Measurements from ENCODE around the gene HBA1. TPM values are rescaled to one million over a fixed set of nuclear protein-coding genes. Genes with fewer than 3 reads are reported as not detected.
"Not testable (repeated sequence)": the region's sequence is repeated elsewhere in the genome, so short reads cannot be mapped to it uniquely, and the experiment has no call there.

Gene HBA1
- total RNA-seq, 2 experiments from 2014 or later, result not detected

DNA sequence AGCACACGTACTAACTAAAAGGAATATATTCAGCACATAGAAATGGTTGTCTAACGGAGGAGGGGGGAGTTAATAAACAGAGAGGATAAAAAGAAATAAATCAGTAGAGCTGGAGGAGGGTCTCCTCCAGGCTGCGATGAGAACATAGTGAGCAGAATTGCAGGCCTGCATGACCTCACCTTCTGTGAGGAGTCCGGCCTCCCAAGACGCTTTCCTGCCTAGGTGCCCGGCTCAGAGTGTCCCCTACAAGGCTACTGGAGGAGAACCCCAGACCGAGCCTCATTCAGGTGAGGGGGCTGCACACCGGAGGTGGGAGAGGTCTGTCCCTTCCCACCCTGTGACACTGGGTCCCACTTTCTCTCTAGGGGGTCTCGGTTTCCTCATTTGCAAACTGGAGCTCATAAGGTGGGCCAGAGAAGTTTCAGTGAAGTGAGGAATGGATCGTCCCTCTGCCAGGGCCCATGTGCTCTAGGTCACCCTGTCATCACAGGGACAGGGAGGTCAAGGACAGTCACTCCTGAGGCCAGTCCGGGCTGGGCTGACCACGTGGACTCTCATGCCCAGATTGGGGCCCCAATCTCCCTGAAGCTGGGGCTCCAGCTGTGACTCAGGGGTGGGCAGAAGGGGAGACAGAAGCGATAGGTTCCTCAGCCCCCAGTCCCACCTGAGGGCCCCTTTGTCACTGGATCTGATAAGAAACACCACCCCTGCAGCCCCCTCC, 14.0 kb upstream of the HBA1 start:
- ChIA-PET CTCF (interaction anchor here (0.6 kb wide), 1 partner anchor 56 kb away, joined by 3 read pairs; no protein-coding TSS in a partner anchor), POLR2A (interaction anchor here (0.6 kb wide), 1 partner anchor 10 kb away, joined by 3 read pairs; the partner anchor contains the start of gene HBZ)
- DNase-seq (no peak), ATAC-seq (no peak)
- H3K36me3 Mint-ChIP-seq (ENCODE audit: low read depth), result no peaks in the 10 kb centered on the region
- no peak overlapping the region for H3K4me3 Mint-ChIP-seq
- H3K27me3 Mint-ChIP-seq, result peaks cover 29% of the 10 kb centered on the region
- H3K4me1 Mint-ChIP-seq, result peaks cover 5% of the 10 kb centered on the region
- intact Hi-C loops (cut with DNase I, micrococcal nuclease), result loop anchor here (1.0 kb wide), 1 partner anchor 9 kb away; no protein-coding TSS in a partner anchor
- no peaks in the 10 kb centered on the region for H3K9me3 Mint-ChIP-seq (ENCODE audit: low read depth)
- H3K27ac Mint-ChIP-seq, result no peak overlapping the region

DNA sequence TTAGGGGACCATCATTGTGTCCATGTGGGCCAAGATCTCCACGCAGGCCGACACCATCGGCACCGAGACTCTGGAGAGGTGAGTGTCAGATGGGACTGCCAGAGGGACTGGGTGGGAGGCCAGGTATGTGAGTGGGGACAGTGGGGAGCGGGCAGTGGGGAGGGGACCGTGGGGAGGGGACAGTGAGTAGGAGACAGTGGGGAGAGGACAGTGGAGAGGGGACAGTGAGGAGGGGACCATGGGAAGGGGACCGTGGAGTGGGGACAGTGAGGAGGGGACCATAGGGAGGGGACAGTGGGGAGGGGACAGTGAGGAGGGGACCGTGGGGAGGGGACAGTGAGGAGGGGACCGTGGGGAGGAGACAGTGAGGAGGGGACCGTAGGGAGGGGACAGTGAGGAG, 13.3 kb upstream of the HBA1 start:
- ATAC-seq; H3K4me1 Mint-ChIP-seq; CTCF ChIA-PET; H3K9me3 Mint-ChIP-seq (ENCODE audit: low read depth); H3K27ac Mint-ChIP-seq; DNase-seq; H3K36me3 Mint-ChIP-seq (ENCODE audit: low read depth); intact Hi-C loops (cut with DNase I, micrococcal nuclease); H3K4me3 Mint-ChIP-seq: not testable (repeated sequence)
- POLR2A ChIA-PET, result interaction anchor here (0.6 kb wide), 1 partner anchor 11 kb away, joined by 3 read pairs; the partner anchor contains the start of gene HBZ
- peaks cover 30% of the 10 kb centered on the region for H3K27me3 Mint-ChIP-seq

DNA sequence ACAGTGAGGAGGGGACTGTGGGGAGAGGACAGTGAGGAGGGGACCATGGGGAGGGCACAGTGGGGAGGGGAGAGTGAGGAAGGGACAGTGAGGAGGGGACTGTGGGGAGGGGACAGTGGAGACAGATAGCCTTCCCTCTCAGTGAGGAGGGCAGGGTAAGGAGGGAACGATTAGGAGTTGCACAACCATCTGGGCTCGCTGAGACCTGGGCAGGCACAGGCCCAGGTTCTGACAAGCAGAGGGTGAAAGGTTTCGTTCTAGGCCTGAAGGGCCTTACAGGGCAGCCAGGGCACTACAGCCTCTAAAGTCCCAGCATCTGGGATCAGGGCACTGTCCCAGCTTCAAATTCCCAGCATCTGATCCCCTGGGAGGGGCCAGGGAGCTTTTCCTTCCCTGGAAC, 12.8 kb upstream of the HBA1 start:
- H3K27ac Mint-ChIP-seq; POLR2A ChIA-PET; ATAC-seq; CTCF ChIA-PET; H3K36me3 Mint-ChIP-seq (ENCODE audit: low read depth); H3K4me3 Mint-ChIP-seq; H3K4me1 Mint-ChIP-seq; H3K9me3 Mint-ChIP-seq (ENCODE audit: low read depth); DNase-seq; intact Hi-C loops (cut with DNase I, micrococcal nuclease): not testable (repeated sequence)
- H3K27me3 Mint-ChIP-seq, result peaks cover 33% of the 10 kb centered on the region

DNA sequence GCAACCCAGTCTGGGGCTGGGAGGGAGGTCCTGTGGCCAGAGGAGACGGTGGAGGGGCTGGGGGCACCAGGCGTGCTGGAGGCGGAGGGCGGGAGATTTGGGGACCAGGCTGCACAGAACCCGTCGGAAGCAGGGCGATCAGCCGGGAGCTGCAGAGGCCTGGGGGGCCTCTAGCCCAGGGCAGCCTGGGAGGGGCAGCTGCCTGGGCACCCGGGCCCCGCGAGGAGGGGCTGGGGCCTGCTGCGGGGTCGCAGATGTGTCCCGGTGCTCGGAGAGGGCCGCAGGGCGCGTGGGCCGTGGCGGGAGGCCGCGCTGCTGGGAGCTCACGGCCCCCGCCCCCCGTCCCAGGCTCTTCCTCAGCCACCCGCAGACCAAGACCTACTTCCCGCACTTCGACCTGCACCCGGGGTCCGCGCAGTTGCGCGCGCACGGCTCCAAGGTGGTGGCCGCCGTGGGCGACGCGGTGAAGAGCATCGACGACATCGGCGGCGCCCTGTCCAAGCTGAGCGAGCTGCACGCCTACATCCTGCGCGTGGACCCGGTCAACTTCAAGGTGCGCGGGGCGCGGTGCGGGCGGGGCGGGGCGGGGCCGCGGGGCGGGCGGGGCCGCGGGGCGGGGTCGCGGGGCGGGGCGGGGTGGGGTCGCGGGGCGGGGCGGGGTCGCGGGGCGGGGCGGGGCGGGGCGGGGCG, 12.2 kb upstream of the HBA1 start:
- H3K9me3 Mint-ChIP-seq (ENCODE audit: low read depth); H3K36me3 Mint-ChIP-seq (ENCODE audit: low read depth); H3K4me3 Mint-ChIP-seq; DNase-seq; CTCF ChIA-PET; H3K4me1 Mint-ChIP-seq; intact Hi-C loops (cut with DNase I, micrococcal nuclease); H3K27ac Mint-ChIP-seq; POLR2A ChIA-PET: not testable (repeated sequence)
- peak; percentile 56 for ATAC-seq
- peaks cover 34% of the 10 kb centered on the region for H3K27me3 Mint-ChIP-seq

DNA sequence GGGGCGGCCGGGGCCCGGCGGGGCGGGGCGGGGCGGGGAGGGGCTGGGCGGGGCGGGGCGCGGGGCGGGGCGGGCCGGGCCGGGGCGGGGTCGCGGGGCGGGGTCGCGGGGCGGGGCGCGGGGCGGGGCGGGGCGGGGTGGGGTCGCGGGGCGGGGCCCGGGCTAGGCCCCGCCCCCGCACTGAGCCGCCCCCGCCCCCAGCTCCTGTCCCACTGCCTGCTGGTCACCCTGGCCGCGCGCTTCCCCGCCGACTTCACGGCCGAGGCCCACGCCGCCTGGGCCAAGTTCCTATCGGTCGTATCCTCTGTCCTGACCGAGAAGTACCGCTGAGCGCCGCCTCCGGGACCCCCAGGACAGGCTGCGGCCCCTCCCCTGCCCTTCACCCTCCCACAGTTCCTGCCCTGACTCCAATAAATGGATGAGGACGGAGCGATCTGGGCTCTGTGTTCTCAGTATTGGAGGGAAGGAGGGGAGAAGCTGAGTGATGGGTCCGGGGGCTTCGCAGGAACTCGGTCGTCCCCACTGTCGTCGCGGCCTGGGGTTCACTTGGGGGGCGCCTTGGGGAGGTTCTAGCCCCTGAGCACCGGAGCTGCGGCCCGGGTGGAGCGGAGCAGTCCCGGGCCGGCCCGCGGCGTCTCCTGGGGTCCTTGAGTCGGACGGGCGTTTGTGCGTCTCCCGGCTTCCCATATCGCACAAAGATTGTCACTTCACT, 11.5 kb upstream of the HBA1 start:
- ATAC-seq (peak; percentile 16), DNase-seq (no peak)
- CTCF ChIA-PET, result interaction anchor here (1.1 kb wide), 1 partner anchor 58 kb away, joined by 3 read pairs; no protein-coding TSS in a partner anchor
- peaks cover 5% of the 10 kb centered on the region for H3K4me1 Mint-ChIP-seq
- peaks cover 32% of the 10 kb centered on the region for H3K27me3 Mint-ChIP-seq
- POLR2A ChIA-PET, result no interaction called here
- H3K36me3 Mint-ChIP-seq (ENCODE audit: low read depth), result no peaks in the 10 kb centered on the region
- no peaks in the 10 kb centered on the region for H3K9me3 Mint-ChIP-seq (ENCODE audit: low read depth)
- no peak overlapping the region for H3K27ac Mint-ChIP-seq
- H3K4me3 Mint-ChIP-seq, result peak overlapping the region; percentile 26
- intact Hi-C loops (cut with DNase I, micrococcal nuclease), result loop anchor here in 1 of 2 experiments (1.0 kb wide), 1 partner anchor 27 kb away; the partner anchor contains the start of gene NPRL3

DNA sequence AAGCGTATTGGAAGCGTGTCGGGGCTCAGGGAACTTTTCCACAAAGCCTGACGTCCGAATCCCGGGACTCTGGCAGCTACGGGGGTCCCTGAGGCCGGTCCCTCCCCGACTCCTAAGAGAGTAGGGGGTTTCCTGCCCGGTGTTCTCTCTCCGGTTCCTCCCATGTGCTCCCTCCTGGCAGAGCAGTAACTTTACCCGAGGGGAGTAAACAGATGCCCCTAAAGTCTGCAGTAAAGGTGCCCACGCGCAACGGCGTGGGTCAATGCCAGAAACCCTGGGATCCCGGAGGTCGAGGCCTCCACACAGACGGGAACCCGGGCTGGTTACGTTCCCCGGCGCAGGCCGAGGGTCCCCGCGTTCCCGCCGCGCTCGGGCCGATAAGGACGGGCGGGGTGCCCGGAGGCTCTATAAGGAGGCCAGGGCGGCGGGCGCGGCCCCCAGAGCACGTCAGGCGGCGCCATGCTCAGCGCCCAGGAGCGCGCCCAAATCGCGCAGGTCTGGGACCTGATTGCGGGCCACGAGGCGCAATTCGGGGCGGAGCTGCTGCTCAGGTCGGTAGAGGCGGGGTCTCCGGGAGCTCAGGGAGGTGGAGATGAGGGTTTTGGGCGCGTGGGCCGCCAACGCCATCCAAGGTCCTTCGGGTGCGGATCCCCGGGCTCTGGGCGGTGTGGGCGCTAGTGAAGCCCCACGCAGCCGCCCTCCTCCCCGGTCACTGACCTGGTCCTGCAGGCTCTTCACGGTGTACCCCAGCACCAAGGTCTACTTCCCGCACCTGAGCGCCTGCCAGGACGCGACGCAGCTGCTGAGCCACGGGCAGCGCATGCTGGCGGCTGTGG, 10.7 kb upstream of the HBA1 start, which contains the start of gene HBM:
Gene HBM (plus strand): TSS at position 440 of the 836 bp plus-strand sequence. CDS start 20 bp downstream, at position 460.
- intact Hi-C loops (cut with DNase I, micrococcal nuclease), result loop anchor here in 1 of 2 experiments (1.0 kb wide), 1 partner anchor 27 kb away; the partner anchor contains the start of gene NPRL3
- CTCF ChIA-PET, result interaction anchor here (1.1 kb wide), 1 partner anchor 59 kb away, joined by 3 read pairs; no protein-coding TSS in a partner anchor
- Mint-ChIP-seq H3K9me3 (ENCODE audit: low read depth) (no peaks in the 10 kb centered on the region), H3K4me3 (peak within 1 kb of the TSS; percentile 26), H3K4me1 (peaks cover 5% of the 10 kb centered on the region), H3K27me3 (peaks cover 37% of the 10 kb centered on the region), H3K36me3 (ENCODE audit: low read depth) (no peaks in the 10 kb centered on the region), H3K27ac (no peak within 1 kb of the TSS)
- DNase-seq (peak; percentile 41), ATAC-seq (peak; percentile 32)
- POLR2A ChIA-PET, result no interaction called here

DNA sequence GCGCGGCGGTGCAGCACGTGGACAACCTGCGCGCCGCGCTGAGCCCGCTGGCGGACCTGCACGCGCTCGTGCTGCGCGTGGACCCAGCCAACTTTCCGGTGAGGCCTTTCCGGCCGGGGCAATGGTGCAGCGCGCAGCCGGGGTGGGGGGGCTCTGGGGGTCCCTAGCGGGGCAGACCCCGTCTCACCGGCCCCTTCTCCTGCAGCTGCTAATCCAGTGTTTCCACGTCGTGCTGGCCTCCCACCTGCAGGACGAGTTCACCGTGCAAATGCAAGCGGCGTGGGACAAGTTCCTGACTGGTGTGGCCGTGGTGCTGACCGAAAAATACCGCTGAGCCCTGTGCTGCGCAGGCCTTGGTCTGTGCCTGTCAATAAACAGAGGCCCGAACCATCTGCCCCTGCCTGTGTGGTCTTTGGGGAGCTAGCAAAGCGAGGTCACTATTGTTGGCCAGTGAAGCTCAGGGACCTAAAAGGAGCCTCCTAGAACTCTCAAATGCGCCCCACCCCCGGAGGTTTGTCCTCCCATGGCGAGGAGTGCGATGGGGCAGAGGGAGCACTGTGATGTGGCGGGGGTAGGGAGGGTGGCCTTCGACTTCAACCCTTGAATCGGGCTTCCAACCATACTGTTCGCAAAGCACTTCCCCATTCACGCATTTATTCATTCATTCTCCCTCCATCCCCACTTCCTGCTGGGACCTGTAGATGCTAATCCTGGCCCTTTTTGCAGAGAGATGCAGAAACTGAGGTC, 9.9 kb upstream of the HBA1 start:
- ATAC-seq, result no peak
- peaks cover 42% of the 10 kb centered on the region for H3K27me3 Mint-ChIP-seq
- no peaks in the 10 kb centered on the region for H3K36me3 Mint-ChIP-seq (ENCODE audit: low read depth)
- CTCF ChIA-PET, result interaction anchor here (1.1 kb wide), 1 partner anchor 60 kb away, joined by 3 read pairs; no protein-coding TSS in a partner anchor
- H3K4me1 Mint-ChIP-seq, result peaks cover 5% of the 10 kb centered on the region
- POLR2A ChIA-PET, result no interaction called here
- intact Hi-C loops (cut with DNase I, micrococcal nuclease), result no loop called here
- no peak overlapping the region for H3K27ac Mint-ChIP-seq
- no peak overlapping the region for H3K4me3 Mint-ChIP-seq
- no peak for DNase-seq
- no peaks in the 10 kb centered on the region for H3K9me3 Mint-ChIP-seq (ENCODE audit: low read depth)

DNA sequence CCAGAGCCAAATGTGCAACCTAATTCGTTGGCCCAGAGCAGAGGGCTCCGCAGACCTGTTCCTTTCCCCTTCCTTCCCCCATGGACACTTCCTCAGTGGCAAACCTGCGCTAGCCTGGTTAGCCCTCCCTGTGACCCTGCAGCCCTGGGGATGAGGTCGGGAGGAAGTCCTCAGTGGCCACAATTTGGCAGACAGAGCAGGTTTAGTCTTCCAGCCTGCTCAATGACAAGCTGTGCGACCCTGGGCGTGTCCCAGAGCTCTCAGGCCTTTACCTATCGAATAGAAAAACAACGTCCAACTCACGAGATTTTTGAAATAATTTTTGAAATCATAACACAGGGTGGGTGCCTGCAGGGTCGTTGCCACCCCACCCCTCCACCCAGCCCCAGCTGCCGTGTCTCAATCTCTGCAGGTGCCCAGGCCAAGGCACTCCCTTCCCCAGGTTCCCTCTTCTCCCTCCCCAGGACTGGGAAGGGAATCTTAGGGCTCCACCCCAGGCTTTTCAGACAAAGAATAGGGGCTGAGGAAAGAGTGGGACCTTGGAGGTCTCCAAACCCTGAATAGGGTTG, 9.3 kb upstream of the HBA1 start:
- ChIA-PET POLR2A (no interaction called here), CTCF (interaction anchor here (1.8 kb wide), 1 partner anchor 60 kb away, joined by 5 read pairs; no protein-coding TSS in a partner anchor)
- Mint-ChIP-seq H3K4me1 (peaks cover 5% of the 10 kb centered on the region), H3K27ac (no peak overlapping the region), H3K27me3 (peaks cover 45% of the 10 kb centered on the region), H3K36me3 (ENCODE audit: low read depth) (no peaks in the 10 kb centered on the region), H3K4me3 (no peak overlapping the region), H3K9me3 (ENCODE audit: low read depth) (no peaks in the 10 kb centered on the region)
- no peak for ATAC-seq
- no peak for DNase-seq
- intact Hi-C loops (cut with DNase I, micrococcal nuclease), result no loop called here

DNA sequence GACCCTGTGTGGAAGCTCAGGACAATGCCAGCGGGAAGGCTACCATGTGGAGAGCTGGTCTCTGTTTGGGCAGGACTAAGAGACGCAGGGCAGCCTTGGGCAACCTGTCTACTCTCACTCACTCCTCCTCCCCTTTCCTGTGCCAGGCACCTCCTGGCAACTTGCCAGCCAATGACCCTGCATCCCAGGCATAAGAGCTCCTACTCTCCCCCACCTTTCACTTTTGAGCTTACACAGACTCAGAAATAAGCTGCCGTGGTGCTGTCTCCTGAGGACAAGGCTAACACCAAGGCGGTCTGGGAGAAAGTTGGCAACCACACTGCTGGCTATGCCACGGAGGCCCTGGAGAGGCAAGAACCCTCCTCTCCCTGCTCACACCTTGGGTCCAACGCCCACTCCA, 8.1 kb upstream of the HBA1 start:
- H3K4me1 Mint-ChIP-seq, result peaks cover 5% of the 10 kb centered on the region
- CTCF ChIA-PET, result interaction anchor here (0.6 to 1.8 kb wide), 6 partner anchors 13 to 438 kb away, joined by 4 to 6 read pairs (median 4); no protein-coding TSS in a partner anchor
- POLR2A ChIA-PET, result no interaction called here
- intact Hi-C loops (cut with DNase I, micrococcal nuclease), result no loop called here
- H3K27ac Mint-ChIP-seq, result no peak overlapping the region
- peaks cover 44% of the 10 kb centered on the region for H3K27me3 Mint-ChIP-seq
- H3K36me3 Mint-ChIP-seq (ENCODE audit: low read depth), result no peaks in the 10 kb centered on the region
- H3K4me3 Mint-ChIP-seq, result no peak overlapping the region
- DNase-seq (no peak), ATAC-seq (no peak)
- H3K9me3 Mint-ChIP-seq (ENCODE audit: low read depth), result no peaks in the 10 kb centered on the region

DNA sequence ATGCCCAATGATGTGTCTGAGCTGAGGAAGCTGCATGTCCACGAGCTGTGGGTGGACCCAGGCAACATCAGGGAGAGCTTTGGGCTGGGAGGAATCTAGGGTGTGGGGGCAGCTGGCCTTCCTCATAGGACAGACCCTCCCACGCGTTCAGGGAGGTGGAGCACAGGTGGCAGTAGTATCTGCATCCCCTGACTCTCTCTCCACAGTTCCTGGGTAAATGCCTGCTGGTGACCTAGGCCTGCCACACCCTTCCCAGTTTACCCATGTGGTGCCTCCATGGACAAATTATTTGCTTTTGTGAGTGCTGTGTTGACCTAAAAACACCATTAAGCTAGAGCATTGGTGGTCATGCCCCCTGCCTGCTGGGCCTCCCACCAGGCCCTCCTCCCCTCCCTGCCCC, 7.5 kb upstream of the HBA1 start:
- CTCF ChIA-PET, result interaction anchor here (0.6 to 1.8 kb wide), 4 partner anchors 62 to 437 kb away, joined by 4 to 5 read pairs (median 4); no protein-coding TSS in a partner anchor

More for the DNA sequence above, 7.5 kb upstream of the HBA1 start:
- Mint-ChIP-seq H3K4me1 (peaks cover 5% of the 10 kb centered on the region), H3K36me3 (ENCODE audit: low read depth) (no peaks in the 10 kb centered on the region), H3K27ac (no peak overlapping the region), H3K27me3 (peaks cover 47% of the 10 kb centered on the region), H3K9me3 (ENCODE audit: low read depth) (no peaks in the 10 kb centered on the region), H3K4me3 (no peak overlapping the region)
- intact Hi-C loops (cut with DNase I, micrococcal nuclease), result no loop called here
- POLR2A ChIA-PET, result no interaction called here
- DNase-seq (no peak), ATAC-seq (no peak)

Data from activated CD4-positive, alpha-beta T cell treated with anti-CD3 and anti-CD28 coated beads for 36 hours (primary cell).